ENCODE data around the gene MT1B. TPM values are rescaled to one million over a fixed set of nuclear protein-coding genes. Genes with fewer than 3 reads are reported as not detected.

Gene MT1B
- polyA plus RNA-seq, 1 donor from 2014 or later = not detected

GRCh38 chr16:56683424-56684172, 31.9 kb downstream of the MT1B start:
- no peaks in the 10 kb centered on the region for H3K9me3 ChIP-seq (ENCODE audit: low read length)
- no peak overlapping the region for H2AFZ ChIP-seq (ENCODE audit: low read depth, low read length)
- no peak overlapping the region for H3K9ac ChIP-seq (ENCODE audit: low read length)
- H3K36me3 ChIP-seq (ENCODE audit: insufficient read depth, low read length) = no peaks in the 10 kb centered on the region
- no peak for TF ChIP-seq EP300 (conservative IDR thresholded peaks at IDR 0.05; ENCODE audit: poor library complexity, severe bottlenecking)
- TF ChIP-seq, protein P1, sequence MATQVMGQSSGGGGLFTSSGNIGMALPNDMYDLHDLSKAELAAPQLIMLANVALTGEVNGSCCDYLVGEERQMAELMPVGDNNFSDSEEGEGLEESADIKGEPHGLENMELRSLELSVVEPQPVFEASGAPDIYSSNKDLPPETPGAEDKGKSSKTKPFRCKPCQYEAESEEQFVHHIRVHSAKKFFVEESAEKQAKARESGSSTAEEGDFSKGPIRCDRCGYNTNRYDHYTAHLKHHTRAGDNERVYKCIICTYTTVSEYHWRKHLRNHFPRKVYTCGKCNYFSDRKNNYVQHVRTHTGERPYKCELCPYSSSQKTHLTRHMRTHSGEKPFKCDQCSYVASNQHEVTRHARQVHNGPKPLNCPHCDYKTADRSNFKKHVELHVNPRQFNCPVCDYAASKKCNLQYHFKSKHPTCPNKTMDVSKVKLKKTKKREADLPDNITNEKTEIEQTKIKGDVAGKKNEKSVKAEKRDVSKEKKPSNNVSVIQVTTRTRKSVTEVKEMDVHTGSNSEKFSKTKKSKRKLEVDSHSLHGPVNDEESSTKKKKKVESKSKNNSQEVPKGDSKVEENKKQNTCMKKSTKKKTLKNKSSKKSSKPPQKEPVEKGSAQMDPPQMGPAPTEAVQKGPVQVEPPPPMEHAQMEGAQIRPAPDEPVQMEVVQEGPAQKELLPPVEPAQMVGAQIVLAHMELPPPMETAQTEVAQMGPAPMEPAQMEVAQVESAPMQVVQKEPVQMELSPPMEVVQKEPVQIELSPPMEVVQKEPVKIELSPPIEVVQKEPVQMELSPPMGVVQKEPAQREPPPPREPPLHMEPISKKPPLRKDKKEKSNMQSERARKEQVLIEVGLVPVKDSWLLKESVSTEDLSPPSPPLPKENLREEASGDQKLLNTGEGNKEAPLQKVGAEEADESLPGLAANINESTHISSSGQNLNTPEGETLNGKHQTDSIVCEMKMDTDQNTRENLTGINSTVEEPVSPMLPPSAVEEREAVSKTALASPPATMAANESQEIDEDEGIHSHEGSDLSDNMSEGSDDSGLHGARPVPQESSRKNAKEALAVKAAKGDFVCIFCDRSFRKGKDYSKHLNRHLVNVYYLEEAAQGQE (IDR thresholded peaks at IDR 0.05; ENCODE audit: borderline replicate concordance) = no peak
- no peak for TF ChIP-seq SMC3 (conservative IDR thresholded peaks at IDR 0.05; ENCODE audit: poor library complexity)
- no peak for TF ChIP-seq CTCF (IDR thresholded peaks at IDR 0.05; ENCODE audit: poor library complexity, severe bottlenecking)
- TF ChIP-seq POLR2AphosphoS5 (IDR thresholded peaks at IDR 0.05) = no peak
- TF ChIP-seq TAF1 (IDR thresholded peaks at IDR 0.05; ENCODE audit: low read depth) = no peak
- TF ChIP-seq EZH2 (IDR thresholded peaks at IDR 0.05; ENCODE audit: borderline replicate concordance, insufficient read depth, low read length, poor library complexity, severe bottlenecking) = no peak
- no peak for TF ChIP-seq RAD21 (conservative IDR thresholded peaks at IDR 0.05)
- no peak for TF ChIP-seq MXI1 (conservative IDR thresholded peaks at IDR 0.05; ENCODE audit: poor library complexity, severe bottlenecking)
- H4K20me1 ChIP-seq (ENCODE audit: insufficient read depth) = no peaks in the 10 kb centered on the region
- no peak overlapping the region for H3K27ac ChIP-seq (ENCODE audit: low read length)
- no peak overlapping the region for H3K4me2 ChIP-seq (ENCODE audit: low read length)
- H3K4me3 ChIP-seq (ENCODE audit: low read length) = no peak overlapping the region
- H3K79me2 ChIP-seq (replicated peaks; ENCODE audit: insufficient read depth, low read length) = no peaks in the 10 kb centered on the region
- no peaks in the 10 kb centered on the region for H3K9me2 ChIP-seq (ENCODE audit: insufficient read depth, low read length)
- peaks cover 26% of the 10 kb centered on the region for H3K27me3 ChIP-seq (ENCODE audit: insufficient read depth, low read depth, low read length)
- no peaks in the 10 kb centered on the region for H3F3A ChIP-seq (ENCODE audit: insufficient read depth, low read length, poor library complexity, severe bottlenecking)

DNA sequence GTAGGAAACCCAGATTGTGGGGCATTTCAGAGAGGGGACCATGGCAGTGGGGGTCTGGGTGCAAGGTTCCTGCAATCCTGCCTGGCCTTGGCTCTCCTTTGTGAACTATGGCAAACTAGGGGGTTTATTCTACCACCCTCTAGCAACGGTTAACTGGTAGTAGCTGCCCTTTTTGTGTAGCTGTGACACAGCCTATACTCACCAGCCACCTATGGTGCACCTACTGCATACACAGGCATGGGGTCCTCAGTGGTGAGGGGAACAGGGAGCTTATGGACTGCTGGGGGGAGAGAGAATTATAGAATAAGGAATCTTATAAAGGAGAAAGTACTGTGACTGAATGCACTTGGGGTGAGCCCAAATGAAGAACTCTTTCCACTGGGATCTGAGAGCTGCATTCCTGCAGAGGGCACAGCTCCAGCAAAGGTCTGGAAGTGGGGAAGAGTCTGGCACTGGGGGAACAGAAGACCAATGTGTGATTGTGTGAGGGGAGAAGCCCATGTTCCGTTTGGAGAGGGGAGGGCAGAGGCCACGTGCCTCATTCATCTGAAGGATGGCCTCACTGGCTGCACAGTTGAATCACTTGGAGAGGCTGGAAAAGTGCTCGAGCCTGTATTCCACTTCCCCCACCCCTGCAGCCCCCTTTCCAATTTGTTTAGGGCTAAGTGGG, 32.7 kb downstream of the MT1B start:
- Histone ChIP-seq H3K4me3 (ENCODE audit: low read length) (no peak overlapping the region), H3K9ac (ENCODE audit: low read length) (no peak overlapping the region), H3K27me3 (ENCODE audit: insufficient read depth, low read depth, low read length) (peaks cover 26% of the 10 kb centered on the region)

More for the DNA sequence above, 32.7 kb downstream of the MT1B start:
- TF ChIP-seq MXI1 (conservative IDR thresholded peaks at IDR 0.05; ENCODE audit: poor library complexity, severe bottlenecking) = no peak
- TF ChIP-seq, protein P1 (IDR thresholded peaks at IDR 0.05; ENCODE audit: borderline replicate concordance) = no peak
- TF ChIP-seq EZH2 (IDR thresholded peaks at IDR 0.05; ENCODE audit: borderline replicate concordance, insufficient read depth, low read length, poor library complexity, severe bottlenecking) = no peak
- TF ChIP-seq CTCF (IDR thresholded peaks at IDR 0.05; ENCODE audit: poor library complexity, severe bottlenecking) = no peak
- H2AFZ ChIP-seq (ENCODE audit: low read depth, low read length) = no peak overlapping the region
- no peaks in the 10 kb centered on the region for H3K36me3 ChIP-seq (ENCODE audit: insufficient read depth, low read length)
- H3K79me2 ChIP-seq (replicated peaks; ENCODE audit: insufficient read depth, low read length) = no peaks in the 10 kb centered on the region
- no peak overlapping the region for H3K4me2 ChIP-seq (ENCODE audit: low read length)
- no peaks in the 10 kb centered on the region for H3K9me2 ChIP-seq (ENCODE audit: insufficient read depth, low read length)
- H3K27ac ChIP-seq (ENCODE audit: low read length) = no peak overlapping the region
- H3F3A ChIP-seq (ENCODE audit: insufficient read depth, low read length, poor library complexity, severe bottlenecking) = no peaks in the 10 kb centered on the region
- H3K9me3 ChIP-seq (ENCODE audit: low read length) = no peaks in the 10 kb centered on the region
- H4K20me1 ChIP-seq (ENCODE audit: insufficient read depth) = no peaks in the 10 kb centered on the region
